ENCODE data around the gene ADRA2C.

GRCh38 chr4:3777669-3778068 is 11.5 kb downstream of the ADRA2C start:
- no peak for TF ChIP-seq CTCF (IDR thresholded peaks at IDR 0.05)
- TF ChIP-seq POLR2A (IDR thresholded peaks at IDR 0.05) = no peak
